Lower lobe of right lung (tissue), 2 donors: ENCODE results near the gene CLIP1. TPM values are rescaled to one million over a fixed set of nuclear protein-coding genes. Genes with fewer than 3 reads are reported as not detected.

Source experiments
- ATAC-seq, 2 donors: fragments of 200-7000 bp; cut with Tn5 transposase; one replicate each; pipeline ENCODE4 v1.9.1; 2020 to 2022; ENCODE audit warnings: mild to moderate bottlenecking in 2 of 2, moderate library complexity in 2 of 2
- DNase-seq: peaks from one replicate; pipeline ENCODE4 v3.0.0-alpha.2; 2020
- H3K27ac ChIP-seq: fragments of 200-600 bp; one replicate; pipeline ENCODE4 v1.8.0; 2022
- H3K27me3 ChIP-seq: fragments of 200-600 bp; one replicate; pipeline ENCODE4 v1.8.0; 2022; ENCODE audit warnings: low read depth
- H3K36me3 ChIP-seq: fragments of 200-600 bp; one replicate; pipeline ENCODE4 v1.8.0; 2022; ENCODE audit warnings: mild to moderate bottlenecking
- H3K4me1 ChIP-seq: fragments of 200-600 bp; one replicate; pipeline ENCODE4 v1.8.0; 2022
- H3K4me3 ChIP-seq: fragments of 200-600 bp; one replicate; pipeline ENCODE4 v1.8.0; 2022; ENCODE audit warnings: mild to moderate bottlenecking
- H3K9me3 ChIP-seq: fragments of 200-600 bp; one replicate; pipeline ENCODE4 v1.8.0; 2022
- CTCF ChIP-seq: fragments of 200-600 bp; IDR thresholded peaks from one replicate; pipeline ENCODE4 v1.8.0; 2022; ENCODE audit warnings: antibody characterized with exemption, mild to moderate bottlenecking
- intact Hi-C: fragments of 100-400 bp; cut with DNase I; formaldehyde crosslinking; loops from one replicate; pipeline ENCODE4 v1.11.0; 2022
- total RNA-seq: library from RNA; stranded (reverse); fragmentation: NEBNext Ultra II Directional; extraction: Animal tissue kit (Norgen Biotek cat#: 25700); gene quantifications from one replicate; pipeline ENCODE4 v1.2.1, GENCODE V29; 2021
- donor health status: DM: no; HTN: yes; CAD: no; lungs with severe emphysema.

CLIP1 gene
- total RNA-seq, 1 donor from 2014 or later, result 78.2 TPM

GRCh38 chr12:122356192-122356635, 66.3 kb downstream of the CLIP1 start:
- no peak overlapping the region for H3K27ac ChIP-seq
- intact Hi-C loops, result no loop called here
- peak; percentile 78 to 79 for ATAC-seq
- H3K4me3 ChIP-seq, result no peak overlapping the region
- no peaks in the 10 kb centered on the region for H3K9me3 ChIP-seq
- peak; percentile 77 for TF ChIP-seq CTCF
- H3K36me3 ChIP-seq, result peaks cover 74% of the 10 kb centered on the region
- DNase-seq, result no peak
- no peaks in the 10 kb centered on the region for H3K4me1 ChIP-seq
- no peaks in the 10 kb centered on the region for H3K27me3 ChIP-seq

DNA sequence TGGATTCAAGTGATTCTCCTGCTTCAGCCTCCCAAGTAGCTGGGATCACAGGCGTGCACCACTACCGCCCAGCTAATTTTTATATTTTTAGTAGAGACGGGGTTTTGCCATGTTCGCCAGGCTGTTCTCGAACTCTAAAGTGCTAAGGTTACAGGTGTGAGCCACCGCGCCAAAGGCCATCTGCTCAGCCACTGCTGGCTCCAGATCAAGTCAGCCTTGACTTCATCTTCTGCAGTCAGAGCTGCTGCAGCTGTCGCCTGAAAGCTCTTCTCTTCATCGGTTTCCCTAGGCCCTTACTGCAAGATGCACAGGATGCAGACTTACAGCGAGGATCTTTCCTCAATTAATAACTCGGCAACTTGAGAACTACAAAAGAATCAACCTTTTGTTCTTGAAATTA, 66.8 kb downstream of the CLIP1 start:
- Histone ChIP-seq H3K9me3 (no peaks in the 10 kb centered on the region), H3K27me3 (no peaks in the 10 kb centered on the region), H3K4me3 (no peak overlapping the region), H3K27ac (no peak overlapping the region), H3K36me3 (peaks cover 74% of the 10 kb centered on the region), H3K4me1 (no peaks in the 10 kb centered on the region)
- ATAC-seq (no peak), DNase-seq (no peak)
- TF ChIP-seq CTCF, result no peak
- intact Hi-C loops, result no loop called here

- DNase-seq, result no peak
- Histone ChIP-seq H3K9me3 (no peaks in the 10 kb centered on the region), H3K4me1 (peaks cover 2% of the 10 kb centered on the region), H3K27me3 (no peaks in the 10 kb centered on the region), H3K36me3 (peaks cover 74% of the 10 kb centered on the region), H3K4me3 (no peak overlapping the region), H3K27ac (no peak overlapping the region)
- intact Hi-C loops, result no loop called here
- TF ChIP-seq CTCF, result no peak
- ATAC-seq, result no peak
Observed at GRCh38 chr12:122354958-122355641, 67.4 kb downstream of the CLIP1 start.

GRCh38 chr12:122352394-122352793, 70.1 kb downstream of the CLIP1 start:
- DNase-seq, result no peak
- intact Hi-C loops, result no loop called here
- no peak for TF ChIP-seq CTCF
- Histone ChIP-seq H3K9me3 (no peaks in the 10 kb centered on the region), H3K4me3 (no peak overlapping the region), H3K36me3 (peaks cover 77% of the 10 kb centered on the region), H3K27me3 (no peaks in the 10 kb centered on the region), H3K27ac (no peak overlapping the region), H3K4me1 (peaks cover 3% of the 10 kb centered on the region)
- no peak for ATAC-seq

DNA sequence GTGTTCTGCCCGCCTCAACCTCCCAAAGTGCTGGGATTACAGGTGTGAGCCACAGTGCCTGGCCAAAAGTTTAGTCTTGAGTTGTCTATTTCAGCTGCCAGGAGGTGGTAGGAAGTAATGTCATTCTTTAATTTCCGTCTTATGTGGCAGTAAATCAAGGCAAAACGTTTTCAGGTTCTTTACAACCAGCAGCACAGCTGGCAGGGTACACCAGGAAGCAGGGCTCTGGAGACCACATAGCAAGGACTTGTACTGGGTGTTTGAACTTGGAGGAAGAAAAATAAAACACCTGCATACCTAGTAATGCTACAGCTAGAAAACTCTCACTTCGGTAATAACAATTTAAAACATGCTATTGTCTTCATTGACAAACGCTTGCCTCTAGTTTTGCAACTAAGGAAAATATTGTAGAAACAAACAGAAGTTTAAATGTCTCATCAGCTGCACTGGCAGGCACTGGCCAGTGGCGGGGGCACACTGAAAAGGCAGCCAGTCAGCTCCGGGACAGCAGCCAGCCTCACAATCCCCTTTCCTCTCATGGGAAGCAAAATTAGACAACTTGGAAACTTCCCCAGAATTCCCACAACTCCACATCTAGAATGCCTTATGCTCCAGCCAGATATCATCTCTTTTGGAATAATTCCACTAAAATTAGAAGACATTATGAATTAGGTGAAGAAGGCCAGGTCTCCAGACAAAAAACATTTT, 72.2 kb downstream of the CLIP1 start:
- Histone ChIP-seq H3K36me3 (peaks cover 87% of the 10 kb centered on the region), H3K4me3 (no peak overlapping the region), H3K27ac (no peak overlapping the region), H3K4me1 (peaks cover 3% of the 10 kb centered on the region), H3K27me3 (no peaks in the 10 kb centered on the region), H3K9me3 (no peaks in the 10 kb centered on the region)
- no peak for TF ChIP-seq CTCF
- ATAC-seq (no peak), DNase-seq (no peak)
- intact Hi-C loops, result no loop called here
